Subcutaneous adipose tissue (tissue), 4 donors: ENCODE results near the gene CYTH1. TPM values are rescaled to one million over a fixed set of nuclear protein-coding genes. Genes with fewer than 3 reads are reported as not detected.

ENCODE experiments used
- CTCF ChIP-seq: fragments of 450-650 bp; IDR thresholded peaks from one replicate; pipeline ENCODE4 v1.5.1; 2016; ENCODE audit warnings: low read depth, mild to moderate bottlenecking, control low read depth, antibody characterized with exemption, moderate library complexity
- total RNA-seq, 4 donors: library from RNA; depleted of rRNA; stranded (reverse); fragments of >200 nt; gene quantifications; one replicate each; pipeline ENCODE4 v1.1.0, GENCODE V29; 2016

CYTH1 gene
- total RNA-seq, 4 donors from 2014 or later, result 54.0 to 86.5 (median 71.1) TPM

GRCh38 chr17:78709751-78710181 is 72.3 kb downstream of the CYTH1 start:
- no peak for TF ChIP-seq CTCF

- no peak for TF ChIP-seq CTCF
These were observed 72.9 kb downstream of the CYTH1 start for GRCh38 chr17:78709119-78709681.

- no peak for TF ChIP-seq CTCF
These were observed 73.5 kb downstream of the CYTH1 start for GRCh38 chr17:78708510-78708973.

GRCh38 chr17:78707923-78708322 is 74.2 kb downstream of the CYTH1 start:
- TF ChIP-seq CTCF, result no peak

- no peak for TF ChIP-seq CTCF
These were observed 75.1 kb downstream of the CYTH1 start for GRCh38 chr17:78707016-78707415.

- no peak for TF ChIP-seq CTCF
These were observed 75.7 kb downstream of the CYTH1 start for GRCh38 chr17:78706271-78706915.

- no peak for TF ChIP-seq CTCF
These were observed 77.0 kb downstream of the CYTH1 start for GRCh38 chr17:78705071-78705470.
